Activated CD4-positive, alpha-beta T cell treated with anti-CD3 and anti-CD28 coated beads for 1 hour (primary cell): ENCODE results near the gene UNC93A.
"Not testable (repeated sequence)": the region's sequence is repeated elsewhere in the genome, so short reads cannot be mapped to it uniquely, and the experiment has no call there.

ENCODE experiments used
- DNase-seq: peaks from one replicate; pipeline ENCODE4 v3.0.0-alpha.2; 2020

The UNC93A gene

DNA sequence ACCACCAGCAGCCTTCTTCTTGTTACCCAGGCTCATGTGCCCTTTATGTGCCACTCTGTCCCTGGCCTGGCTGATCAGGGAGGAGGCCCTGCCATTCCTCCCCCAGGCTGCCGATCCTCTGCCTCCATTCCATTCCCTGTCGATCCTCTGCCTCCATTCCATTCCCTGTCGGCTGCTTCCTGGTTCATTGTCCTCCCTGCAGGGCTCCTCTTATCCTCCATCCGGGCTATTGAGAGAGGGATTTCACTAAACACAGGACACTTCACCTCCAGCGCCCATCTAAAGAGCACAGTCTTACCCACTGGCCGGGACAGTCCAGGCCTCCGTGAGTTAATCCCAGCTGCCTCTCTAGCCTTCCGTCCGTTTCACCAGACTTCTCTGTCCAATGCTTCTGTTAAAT, 26.1 kb downstream of the UNC93A start:
- DNase-seq, result no peak

DNA sequence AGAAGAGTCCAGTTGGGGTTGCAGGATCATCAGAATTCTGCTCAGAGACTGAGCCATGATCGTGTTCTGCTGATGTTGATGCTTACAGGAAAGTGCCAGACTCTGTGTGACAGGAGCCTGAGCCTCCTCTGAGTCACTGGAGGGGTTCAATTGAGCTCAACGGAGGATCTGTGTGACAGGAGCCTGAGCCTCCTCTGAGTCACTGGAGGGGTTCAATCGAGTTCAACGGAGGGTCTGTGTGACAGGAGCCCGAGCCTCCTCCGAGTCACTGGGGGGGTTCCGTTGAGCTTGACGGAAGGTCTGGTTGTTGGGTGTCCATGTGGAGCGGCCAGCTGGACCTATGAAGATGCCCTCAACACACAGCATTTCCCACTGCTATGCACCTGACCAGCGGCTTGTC, 27.2 kb downstream of the UNC93A start:
- not testable (repeated sequence) for DNase-seq

DNA sequence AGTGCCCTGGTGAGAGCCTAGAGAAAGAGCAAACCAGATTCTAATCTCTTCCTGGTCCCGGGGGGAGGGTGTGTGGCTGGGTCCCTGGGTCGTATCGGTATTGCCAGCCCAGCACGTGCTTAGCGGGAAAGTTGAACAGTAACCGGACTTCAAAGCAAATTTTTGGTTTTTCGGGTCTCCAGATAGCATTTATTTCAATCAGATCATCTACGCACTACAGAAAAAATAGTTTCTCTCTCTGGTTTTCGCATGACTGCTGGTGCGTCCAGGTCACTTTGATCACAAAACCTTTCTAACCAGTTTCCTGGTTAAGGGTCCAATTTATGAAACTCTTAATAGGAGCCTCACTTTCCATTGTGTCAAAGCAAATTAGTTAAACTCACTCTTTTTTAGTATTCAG, 27.7 kb downstream of the UNC93A start:
- not testable (repeated sequence) for DNase-seq

DNA sequence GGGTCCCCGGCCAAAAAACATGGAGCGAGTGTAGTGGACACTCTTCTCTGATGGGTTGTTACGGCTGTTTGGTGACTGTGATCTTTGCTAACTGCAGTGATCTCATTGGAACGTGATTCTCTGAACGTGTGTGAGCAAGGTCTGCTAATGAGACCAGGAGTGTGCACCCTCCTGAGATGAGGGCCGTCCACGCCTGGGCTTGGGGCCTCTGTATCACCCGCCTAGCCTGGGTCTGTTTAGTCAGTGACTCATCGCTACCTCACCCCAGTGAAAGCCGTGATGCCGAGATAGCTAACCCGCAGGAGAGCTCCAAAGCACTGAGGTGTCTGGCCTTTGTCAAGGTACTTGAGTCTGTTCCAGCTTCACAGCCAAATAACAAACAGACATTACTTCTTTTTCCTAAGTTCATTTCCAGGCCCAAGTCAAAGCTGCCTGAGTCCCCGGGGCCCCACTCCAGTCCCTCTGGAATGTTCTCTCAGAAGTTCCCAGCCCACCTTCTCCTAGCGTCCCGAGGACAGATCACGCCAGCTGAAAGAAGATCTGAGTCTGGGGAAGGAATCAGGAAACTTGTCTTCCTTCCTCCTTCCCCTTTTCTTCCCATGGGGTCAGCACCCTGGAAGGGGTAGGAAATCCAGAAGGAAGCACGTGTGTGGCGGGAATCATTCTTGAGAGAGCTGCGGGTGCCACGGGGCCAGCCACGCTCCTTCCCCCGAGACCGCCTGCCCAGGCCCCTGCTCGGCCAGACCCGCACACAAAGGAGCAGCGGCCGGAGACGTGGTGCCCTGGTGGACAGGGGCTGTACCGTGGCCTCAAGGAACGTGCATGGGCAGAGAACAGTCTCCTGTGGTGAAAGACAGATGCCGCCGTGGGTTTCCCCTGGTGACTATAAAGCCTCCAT, 29.0 kb downstream of the UNC93A start:
- not testable (repeated sequence) for DNase-seq

DNA sequence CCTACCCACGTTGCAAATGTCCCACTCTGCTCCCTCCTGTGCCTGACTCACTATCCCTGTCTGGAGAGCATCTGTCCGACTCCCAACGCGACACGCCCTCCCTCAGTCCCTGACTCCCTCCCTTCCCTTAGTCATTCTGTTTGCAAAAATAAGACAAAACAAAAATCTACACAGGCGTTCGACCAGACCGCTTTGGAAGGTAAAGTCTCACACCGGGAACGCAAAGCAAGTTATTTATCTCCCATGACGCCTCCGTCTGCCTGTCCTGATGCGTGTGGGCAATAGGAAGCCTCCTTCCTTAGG, 29.6 kb downstream of the UNC93A start:
- not testable (repeated sequence) for DNase-seq

DNA sequence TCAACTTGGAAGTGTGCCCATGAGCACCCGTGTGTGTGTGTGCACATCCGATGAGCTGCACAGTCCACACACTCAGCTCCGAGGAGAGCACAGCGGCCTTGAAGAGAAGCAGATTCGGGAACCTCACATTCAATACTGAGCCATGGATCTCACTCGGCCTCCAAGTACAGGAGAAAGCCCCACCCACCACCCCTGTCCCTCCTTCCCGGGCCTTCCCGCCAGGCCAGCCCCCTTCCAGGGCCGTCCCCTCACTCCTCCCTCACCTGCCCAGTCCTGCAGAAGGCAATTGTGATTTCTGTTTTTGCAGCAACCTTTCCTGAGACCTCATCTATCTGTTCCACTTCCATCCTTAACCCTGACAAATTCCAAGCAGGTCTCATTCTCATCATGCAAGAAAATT, 30.1 kb downstream of the UNC93A start:
- not testable (repeated sequence) for DNase-seq

DNA sequence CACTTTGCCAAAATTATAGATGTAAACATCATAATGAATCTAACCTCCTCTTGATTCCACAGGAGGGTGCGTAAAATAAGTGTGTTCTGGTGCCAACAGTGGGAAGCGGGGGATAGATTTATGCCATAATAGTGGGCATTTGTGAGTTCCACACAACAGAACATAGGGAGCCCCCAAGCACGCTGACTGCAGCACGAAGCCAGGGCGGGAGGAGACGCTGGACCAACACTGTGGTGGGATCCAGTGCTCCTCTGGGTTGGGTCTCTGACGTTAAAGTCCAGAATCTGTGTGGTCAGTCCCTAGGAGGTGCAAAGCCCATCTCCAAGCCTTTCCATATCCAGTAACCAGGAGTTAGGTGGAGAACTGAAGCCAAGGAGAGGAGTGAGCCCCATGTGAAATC, 32.0 kb downstream of the UNC93A start:
- no peak for DNase-seq

DNA sequence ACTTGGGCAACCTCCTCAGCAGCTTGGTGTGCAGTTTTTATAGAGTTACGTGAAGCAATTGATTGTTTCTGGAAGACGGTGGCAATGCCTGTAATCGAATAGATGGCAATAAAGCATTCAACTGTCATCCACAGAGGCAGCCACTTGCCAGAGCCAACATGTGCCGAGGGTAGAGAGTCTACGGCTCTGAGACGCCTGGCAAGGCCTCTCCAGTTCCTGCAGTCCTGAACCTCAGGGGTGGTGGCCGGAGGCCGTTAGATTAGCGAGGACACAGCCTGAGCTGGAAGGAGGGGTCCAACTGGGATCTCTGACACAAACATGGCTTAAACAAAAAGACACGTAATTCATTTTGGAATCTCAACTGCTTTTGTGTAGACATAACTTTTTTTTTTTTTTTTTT, 33.0 kb downstream of the UNC93A start:
- no peak for DNase-seq

DNA sequence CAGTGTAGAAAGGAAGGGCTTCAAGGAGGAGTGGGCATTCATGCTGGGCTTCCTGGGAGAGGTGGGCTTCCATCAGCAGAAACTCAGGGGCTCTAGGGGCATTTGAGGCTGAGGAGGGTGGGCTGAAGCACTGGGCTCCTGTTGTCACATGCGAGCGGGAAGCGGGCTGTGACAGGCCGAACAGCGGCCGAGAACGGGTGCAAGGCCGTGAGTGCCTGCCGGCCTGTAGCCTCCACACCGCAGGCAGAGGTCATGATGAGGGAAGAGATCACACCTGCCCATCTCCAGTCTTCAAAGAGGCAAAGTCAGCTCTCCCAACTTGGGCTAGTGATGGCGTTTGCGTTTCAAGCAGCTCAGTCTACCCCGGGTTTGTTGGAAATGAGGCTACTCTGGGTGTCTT, 34.7 kb downstream of the UNC93A start:
- DNase-seq, result no peak

DNA sequence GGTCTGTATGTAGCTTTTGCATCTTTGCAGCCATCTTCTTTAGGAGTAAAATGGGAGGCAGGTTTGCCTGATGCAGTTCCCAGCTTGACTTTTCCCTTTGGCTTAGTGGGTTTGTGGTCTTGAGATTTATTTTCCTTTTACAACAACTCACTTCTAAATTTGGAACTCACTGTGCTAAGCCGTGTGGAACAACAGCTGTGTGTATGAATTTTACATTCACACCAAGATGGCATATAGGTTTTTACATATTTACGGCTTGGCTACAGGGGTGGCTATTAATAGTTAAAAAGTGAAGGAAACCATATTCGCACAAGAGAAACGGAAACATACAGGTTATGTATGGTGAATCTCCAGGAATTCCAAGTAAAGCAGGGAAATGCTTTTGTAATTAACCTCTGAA, 36.3 kb downstream of the UNC93A start:
- no peak for DNase-seq

DNA sequence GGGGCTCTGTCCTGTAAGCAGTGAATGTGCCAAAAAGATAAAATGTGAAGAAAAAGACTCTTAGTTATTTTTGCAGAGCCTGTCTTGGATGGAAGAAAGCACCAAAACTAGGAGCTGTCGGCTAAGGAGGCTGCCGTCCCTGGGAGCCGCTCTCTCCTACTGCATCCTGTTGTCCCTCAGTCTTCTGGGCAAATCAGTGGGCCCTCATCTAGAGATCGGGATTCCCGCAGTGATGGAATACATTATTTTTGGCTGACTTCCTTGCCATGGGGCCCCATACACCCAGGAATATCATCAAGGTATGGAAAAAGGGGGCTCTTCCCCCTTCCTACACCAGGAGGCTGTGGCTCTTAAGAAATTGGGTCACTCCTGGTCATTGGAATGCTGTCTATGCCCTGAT, 37.0 kb downstream of the UNC93A start:
- DNase-seq, result no peak

DNA sequence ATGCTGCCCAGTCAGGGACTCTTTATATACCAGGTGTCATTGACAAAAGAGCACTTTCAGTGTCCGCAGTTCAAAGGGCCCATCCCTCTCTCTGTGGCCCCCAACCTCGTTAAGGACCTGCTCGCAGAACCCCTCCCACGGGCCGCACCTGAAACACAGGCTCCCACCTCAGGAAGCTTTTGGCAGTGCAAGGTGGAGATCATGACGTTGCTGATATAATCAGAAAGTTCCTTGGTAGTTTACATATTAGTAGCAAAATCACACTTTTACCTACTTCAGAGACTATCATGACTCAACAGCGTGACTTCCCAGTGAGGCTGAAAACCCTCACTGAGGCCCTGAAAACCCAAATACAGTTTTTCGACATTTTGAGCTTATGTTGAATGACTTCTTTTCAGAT, 37.9 kb downstream of the UNC93A start:
- no peak for DNase-seq

DNA sequence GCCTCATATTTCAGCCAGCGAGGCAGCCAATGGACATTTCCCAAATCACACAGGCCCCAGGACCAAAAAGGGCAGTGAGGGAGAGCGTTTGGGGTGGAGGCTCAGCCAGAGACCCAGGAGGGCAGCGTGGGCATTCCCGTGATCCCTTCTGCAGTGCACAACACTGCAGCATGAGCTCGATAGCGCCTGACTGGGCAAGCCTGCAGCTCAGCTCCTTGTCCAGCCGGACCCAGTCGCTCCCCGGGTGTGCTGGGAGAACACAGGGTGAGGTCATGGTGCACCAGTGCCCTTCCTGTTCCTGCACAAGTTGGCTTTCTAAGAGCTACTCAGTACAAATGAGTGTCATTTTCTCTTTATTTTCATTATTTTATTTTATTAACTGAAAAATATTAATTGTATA, 39.6 kb downstream of the UNC93A start:
- no peak for DNase-seq

DNA sequence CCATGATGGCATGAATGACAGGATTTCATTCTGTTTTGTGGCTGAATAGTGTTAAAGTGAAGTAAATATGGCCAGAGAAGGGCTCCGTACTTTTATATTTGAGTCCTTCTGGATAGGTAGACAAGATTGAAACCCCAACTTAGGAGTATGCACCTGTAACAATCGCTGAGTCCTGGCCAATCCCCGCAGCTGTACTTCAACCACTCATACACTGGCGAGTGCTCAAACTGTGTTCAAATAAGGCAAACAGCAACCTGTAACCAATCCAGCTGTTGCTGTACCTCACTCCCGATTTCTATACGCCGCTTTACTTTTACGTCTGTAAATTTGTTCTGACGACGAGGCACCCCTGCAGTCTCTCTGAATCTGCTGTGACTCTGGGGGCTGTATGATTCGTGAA, 40.5 kb downstream of the UNC93A start:
- no peak for DNase-seq

DNA sequence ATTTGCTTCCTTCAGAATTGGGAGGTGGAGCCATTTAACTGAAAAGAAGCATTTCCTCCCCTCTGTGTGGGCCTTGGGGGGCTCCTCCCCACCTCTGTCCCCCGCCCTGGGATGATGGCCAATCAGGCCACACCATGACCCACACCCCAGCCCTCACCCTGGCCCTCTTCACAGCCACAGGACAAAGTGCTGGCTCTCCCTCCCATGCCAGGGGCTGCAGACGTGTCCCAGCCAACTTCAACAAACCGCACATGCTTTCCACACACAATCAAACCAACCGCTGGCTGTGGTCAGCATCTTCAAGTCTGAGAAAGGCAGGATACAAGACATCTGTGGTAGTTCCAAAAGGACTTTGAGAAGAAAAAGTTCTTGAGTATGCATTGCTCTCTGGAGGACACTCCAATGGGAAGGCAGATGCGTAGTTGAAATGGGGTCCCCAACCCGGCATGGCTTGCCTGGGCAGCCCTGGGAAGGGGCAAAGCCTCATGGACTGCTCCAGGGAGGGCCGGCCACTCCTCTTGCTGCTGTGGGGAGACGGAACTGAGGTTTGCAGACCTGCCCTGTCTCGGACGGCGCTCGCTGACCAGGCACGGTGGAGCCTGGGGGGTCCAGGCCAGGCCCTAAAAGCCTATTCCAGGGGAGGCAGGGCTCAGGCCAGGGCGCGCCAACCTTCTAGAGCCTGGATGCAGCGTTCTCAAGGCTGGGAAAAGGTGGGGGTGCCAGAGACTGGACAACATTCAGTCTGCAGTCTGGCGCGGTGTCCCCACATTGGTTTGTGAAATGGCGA, 45.9 kb downstream of the UNC93A start:
- no peak for DNase-seq

DNA sequence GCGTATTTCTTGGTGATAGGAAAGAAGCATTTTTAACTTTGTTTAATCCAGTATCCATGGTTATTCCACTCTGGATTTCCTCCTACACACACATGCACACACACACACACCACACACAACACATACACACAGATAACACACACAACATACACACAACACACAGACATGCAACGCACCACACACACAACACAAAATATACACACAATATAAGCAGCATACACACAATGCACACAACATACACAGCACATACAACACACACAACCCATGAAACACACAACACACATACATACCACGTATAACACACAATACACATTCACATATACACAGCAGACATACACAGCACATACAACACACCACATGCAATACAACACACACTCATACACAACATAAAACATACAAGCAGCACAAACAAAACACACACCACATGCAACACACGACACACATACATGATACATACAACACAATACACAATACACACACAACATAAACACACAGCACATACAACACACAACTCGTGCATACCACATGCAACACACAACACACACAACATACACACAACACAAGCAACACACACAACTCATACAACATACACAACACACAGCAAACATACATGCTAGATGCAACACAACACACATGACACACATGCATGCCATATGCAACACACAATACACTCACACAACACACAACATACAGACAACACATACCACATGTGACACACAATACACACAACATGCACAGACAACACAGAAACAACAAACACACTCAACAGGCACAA, 46.7 kb downstream of the UNC93A start:
- no peak for DNase-seq

DNA sequence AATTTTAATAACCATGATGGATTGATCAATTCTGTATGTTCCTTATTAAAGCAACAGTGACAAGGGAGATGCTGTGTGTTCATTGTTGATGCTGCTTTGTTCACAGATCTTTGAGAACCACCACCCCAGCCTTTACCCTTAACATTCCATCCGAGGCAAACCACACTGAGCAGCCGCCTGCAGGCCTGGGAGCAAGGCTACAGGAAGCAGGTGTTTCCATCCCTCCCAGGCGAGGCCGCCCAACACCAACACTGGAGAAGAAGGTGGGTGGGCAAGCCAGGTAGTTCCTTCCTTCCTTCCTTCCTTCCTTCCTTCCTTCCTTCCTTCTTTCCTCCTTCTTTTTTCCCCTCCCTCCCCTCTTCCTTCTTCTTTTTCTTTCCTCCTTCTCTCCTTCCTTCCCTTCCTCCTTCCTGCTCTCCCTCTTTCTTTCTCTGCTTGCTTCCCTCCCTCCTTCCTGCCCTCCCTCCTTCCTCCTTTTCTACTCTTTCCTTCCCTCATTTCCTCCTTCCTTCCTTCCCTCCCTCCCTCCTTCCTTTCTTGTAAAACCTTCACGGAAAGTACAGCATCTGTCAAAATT, 47.5 kb downstream of the UNC93A start:
- no peak for DNase-seq

DNA sequence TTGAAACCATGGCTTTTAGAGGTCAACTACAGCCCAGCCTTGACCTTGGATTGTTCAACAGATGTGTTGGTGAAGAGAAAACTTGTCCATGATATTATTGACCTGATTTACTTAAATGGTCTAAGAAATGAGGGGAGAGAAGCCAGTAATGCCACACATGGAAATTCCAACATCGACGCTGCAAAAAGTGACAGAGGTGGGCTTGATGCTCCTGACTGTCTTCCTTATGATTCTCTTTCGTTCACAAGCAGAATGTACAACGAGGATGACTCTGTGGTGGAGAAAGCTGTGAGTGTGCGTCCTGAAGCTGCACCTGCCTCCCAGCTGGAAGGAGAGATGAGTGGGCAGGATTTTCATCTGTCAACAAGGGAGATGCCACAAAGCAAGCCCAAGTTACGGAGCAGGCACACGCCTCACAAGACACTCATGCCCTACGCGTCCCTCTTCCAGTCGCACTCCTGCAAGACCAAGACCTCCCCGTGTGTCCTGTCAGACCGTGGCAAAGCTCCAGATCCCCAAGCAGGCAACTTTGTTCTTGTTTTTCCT, 50.0 kb downstream of the UNC93A start:
- DNase-seq, result no peak

DNA sequence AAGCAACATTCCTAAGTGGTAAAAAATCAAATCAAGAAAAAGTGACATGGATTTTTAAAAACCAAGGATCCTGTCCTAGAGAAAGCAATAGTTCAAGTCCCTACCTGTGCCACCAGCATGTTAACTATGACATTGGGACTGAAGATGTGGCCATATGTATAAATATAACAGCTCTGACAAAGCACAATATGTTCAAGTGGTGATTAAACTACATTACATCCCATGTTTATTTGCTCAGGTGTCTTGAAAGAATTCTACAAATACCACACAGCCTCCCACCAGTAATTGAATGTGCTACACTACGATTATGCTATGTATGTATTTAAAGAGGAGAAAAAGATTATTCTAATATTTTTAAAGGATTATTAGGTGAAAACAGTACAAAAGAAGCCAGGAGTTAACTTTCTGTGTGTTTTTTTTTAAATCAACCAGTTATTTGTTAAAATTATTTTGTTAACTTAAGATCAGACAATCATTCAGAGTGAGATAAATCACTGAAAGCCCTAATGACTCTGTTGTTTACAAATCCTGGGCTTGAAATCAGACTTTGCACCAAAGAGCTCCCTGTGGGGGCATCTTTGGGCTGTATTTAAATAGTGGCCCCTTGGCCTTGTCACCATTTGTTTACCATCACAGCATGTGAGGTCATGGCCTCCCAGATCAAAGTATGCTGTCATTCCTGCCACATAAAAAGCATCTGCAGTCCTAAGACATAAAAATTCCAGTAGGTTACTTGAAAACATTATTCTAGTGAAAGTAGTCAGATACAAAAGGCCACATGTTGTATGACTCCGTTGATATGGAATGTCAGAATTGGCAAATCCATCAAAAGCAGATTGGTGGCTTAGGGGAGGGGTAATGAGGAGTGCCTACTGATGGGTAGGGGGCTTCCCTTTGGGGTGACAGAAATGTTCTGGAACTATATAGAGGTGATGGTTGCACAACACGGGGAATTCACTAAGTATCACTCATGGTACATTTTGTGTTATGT, 50.8 kb downstream of the UNC93A start:
- no peak for DNase-seq

DNA sequence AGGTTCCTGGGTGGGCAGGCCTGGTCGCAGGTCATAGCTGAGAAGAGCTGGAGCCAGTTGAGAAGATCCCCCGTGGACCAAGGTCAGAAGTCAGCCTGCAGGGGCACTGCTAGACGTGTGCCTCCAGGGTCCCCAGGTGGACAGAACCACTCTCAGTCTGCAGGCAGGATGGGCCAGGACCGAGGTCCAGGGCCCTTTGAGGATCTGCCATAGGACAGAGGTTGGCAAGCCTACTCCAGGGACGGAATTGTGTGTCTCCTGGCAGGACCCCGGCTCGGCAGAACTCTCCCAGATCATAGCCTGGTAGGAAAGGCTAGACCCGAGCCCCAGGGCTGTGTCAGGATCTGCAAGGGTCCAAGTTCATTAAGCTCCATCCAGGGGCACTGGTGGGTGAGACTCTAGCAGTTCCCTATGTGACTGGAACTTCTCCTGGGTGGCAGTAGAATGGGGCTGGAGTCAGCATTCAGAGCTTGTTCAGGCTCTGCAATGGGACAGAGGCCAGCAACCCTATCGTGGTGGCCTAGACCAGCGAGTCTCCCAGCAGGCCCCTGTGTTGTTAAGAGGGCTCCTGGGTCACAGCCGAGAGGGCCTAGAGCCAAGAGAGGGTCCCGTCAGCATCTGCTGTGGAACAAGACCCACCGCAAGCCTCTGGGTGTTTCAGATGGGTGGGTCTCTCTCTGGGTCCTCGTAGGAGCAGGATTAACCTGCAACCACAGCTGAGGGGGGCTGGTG, 51.9 kb downstream of the UNC93A start:
- no peak for DNase-seq

DNA sequence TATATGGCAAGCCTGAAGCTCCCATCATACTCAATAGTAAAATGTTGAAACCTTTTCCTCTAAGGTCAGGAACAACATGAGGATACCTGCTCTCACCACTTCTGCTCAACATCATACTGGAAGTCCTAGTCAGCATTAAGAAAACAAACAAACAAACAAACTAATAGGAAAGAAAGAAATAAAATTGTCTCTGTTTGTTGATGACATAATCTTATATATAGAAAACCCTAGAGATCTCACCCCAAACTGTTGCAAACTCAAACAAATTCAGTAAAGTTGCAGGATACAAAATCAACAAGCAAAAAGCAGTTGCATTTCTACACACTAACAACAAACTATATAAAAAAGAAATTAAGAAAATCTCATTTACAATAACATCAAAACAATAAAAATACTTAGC, 54.2 kb downstream of the UNC93A start:
- no peak for DNase-seq
